WI38 (cell line): ENCODE measurements around the gene CEP104.

Experiments used
- H3K4me3 ChIP-seq: 2 replicates; pipeline ENCODE4 v1.5.1; 2011; ENCODE audit warnings: low read depth, mild to moderate bottlenecking, control low read depth, low read length
- CTCF ChIP-seq: IDR thresholded peaks from 2 replicates; pipeline ENCODE4 v1.5.1; 2012; ENCODE audit warnings: low read depth, mild to moderate bottlenecking, control low read depth, low read length

The CEP104 gene

GRCh38 chr1:3795453-3796214 is 61.4 kb downstream of the CEP104 start:
- peak overlapping the region; percentile 81 for H3K4me3 ChIP-seq
- no peak for TF ChIP-seq CTCF

- no peak for TF ChIP-seq CTCF
- H3K4me3 ChIP-seq = no peak overlapping the region
Observed at GRCh38 chr1:3790952-3791351, 66.1 kb downstream of the CEP104 start.

- no peak overlapping the region for H3K4me3 ChIP-seq
- TF ChIP-seq CTCF = no peak
Observed at GRCh38 chr1:3790500-3790923, 66.5 kb downstream of the CEP104 start.

- no peak overlapping the region for H3K4me3 ChIP-seq
- no peak for TF ChIP-seq CTCF
Observed at GRCh38 chr1:3789421-3790300, 67.3 kb downstream of the CEP104 start.

- H3K4me3 ChIP-seq = no peak overlapping the region
- TF ChIP-seq CTCF = no peak
Observed at GRCh38 chr1:3788756-3789420, 68.1 kb downstream of the CEP104 start.

GRCh38 chr1:3787745-3788605 is 69.0 kb downstream of the CEP104 start:
- no peak for TF ChIP-seq CTCF
- no peak overlapping the region for H3K4me3 ChIP-seq
